HepG2 (cell line): ENCODE data around the gene FYB1.

Experiments
- ERF ChIP-seq: IDR thresholded peaks from 2 replicates; pipeline ENCODE4 v1.6.1; 2018; ENCODE audit warnings: missing biosample characterization, missing genetic modification reagents
- EZH2 ChIP-seq: conservative IDR thresholded peaks from 2 replicates; pipeline ENCODE4 v1.6.1; 2012; ENCODE audit warnings: mild to moderate bottlenecking, low read depth, low read length, moderate library complexity
- FOSL2 ChIP-seq: sonication (generic); formaldehyde crosslinking; IDR thresholded peaks from 2 replicates; pipeline ENCODE4 v1.4.0; 2020; ENCODE audit warnings: missing genetic modification reagents
- TF ChIP-seq, protein P1 (sequence below): sonication (generic); formaldehyde crosslinking; IDR thresholded peaks from 2 replicates; pipeline ENCODE4 v1.8.0; 2022; ENCODE audit warnings: mild to moderate bottlenecking, missing genetic modification reagents
- TF ChIP-seq, protein P2 (sequence below): sonication (generic); formaldehyde crosslinking; IDR thresholded peaks from 2 replicates; pipeline ENCODE4 v1.5.0; 2020; ENCODE audit warnings: mild to moderate bottlenecking, missing genetic modification reagents, moderate library complexity

DNA sequence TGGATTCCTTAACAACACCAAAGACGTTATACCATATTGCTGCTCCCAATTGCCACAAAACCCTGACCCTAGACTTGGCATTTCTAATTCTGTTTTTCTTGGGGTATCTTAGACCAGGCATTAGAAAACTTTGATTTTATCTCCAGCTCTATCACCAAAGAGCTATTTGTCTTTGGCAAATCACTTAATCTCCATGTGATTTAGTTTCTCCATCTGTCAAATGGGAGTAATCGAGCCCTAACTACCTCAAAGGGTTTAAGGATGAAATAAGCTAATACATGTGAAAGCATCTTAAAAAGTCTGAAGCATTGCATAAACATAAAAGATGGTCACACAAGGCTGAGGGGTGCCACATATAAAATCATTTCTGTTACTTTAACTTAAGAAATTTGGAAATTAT lies 60.6 kb downstream of the FYB1 start:
- TF ChIP-seq EZH2 (no peak), ERF (no peak), FOSL2 (no peak)
- TF ChIP-seq, protein P1, sequence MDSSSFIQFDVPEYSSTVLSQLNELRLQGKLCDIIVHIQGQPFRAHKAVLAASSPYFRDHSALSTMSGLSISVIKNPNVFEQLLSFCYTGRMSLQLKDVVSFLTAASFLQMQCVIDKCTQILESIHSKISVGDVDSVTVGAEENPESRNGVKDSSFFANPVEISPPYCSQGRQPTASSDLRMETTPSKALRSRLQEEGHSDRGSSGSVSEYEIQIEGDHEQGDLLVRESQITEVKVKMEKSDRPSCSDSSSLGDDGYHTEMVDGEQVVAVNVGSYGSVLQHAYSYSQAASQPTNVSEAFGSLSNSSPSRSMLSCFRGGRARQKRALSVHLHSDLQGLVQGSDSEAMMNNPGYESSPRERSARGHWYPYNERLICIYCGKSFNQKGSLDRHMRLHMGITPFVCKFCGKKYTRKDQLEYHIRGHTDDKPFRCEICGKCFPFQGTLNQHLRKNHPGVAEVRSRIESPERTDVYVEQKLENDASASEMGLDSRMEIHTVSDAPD (CRISPR knock-in tag), result no peak
- TF ChIP-seq, protein P2, sequence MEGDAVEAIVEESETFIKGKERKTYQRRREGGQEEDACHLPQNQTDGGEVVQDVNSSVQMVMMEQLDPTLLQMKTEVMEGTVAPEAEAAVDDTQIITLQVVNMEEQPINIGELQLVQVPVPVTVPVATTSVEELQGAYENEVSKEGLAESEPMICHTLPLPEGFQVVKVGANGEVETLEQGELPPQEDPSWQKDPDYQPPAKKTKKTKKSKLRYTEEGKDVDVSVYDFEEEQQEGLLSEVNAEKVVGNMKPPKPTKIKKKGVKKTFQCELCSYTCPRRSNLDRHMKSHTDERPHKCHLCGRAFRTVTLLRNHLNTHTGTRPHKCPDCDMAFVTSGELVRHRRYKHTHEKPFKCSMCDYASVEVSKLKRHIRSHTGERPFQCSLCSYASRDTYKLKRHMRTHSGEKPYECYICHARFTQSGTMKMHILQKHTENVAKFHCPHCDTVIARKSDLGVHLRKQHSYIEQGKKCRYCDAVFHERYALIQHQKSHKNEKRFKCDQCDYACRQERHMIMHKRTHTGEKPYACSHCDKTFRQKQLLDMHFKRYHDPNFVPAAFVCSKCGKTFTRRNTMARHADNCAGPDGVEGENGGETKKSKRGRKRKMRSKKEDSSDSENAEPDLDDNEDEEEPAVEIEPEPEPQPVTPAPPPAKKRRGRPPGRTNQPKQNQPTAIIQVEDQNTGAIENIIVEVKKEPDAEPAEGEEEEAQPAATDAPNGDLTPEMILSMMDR (CRISPR knock-in tag), result no peak
